Panc1 (cell line): ENCODE results near the gene SETD2. TPM values are rescaled to one million over a fixed set of nuclear protein-coding genes. Genes with fewer than 3 reads are reported as not detected.
A peak's percentile ranks its signal among the peaks of the same experiment; 100 is the strongest.

Experiments used
- ATAC-seq: fragments of 200-7000 bp; cut with Tn5 transposase; 2 replicates; pipeline ENCODE4 v1.9.1; 2020; ENCODE audit warnings: mild to moderate bottlenecking, moderate library complexity
- BruUV-seq: library from RNA; stranded (reverse); fragments of 400-500 nt; replicated peaks from 2 replicates; lab custom pipeline; 2021; lab: Mats Ljungman, UMichigan
- CTCF ChIA-PET: fragments of 300-600 bp; sonication (Branson Sonifier 250); formaldehyde crosslinking; loops from one replicate; lab custom pipeline; 2022; ENCODE audit warnings: antibody characterized with exemption; lab: Charles Lee
- POLR2A ChIA-PET: fragments of 300-600 bp; sonication (Branson Sonifier 250); formaldehyde crosslinking; loops from one replicate; lab custom pipeline; 2022; ENCODE audit warnings: antibody characterized with exemption; lab: Charles Lee
- DNase-seq: peaks from one replicate; pipeline ENCODE4 v3.0.0-alpha.2; 2010; ENCODE audit warnings: low read depth, low spot score
- H3K27ac ChIP-seq: 2 replicates; pipeline ENCODE4 v1.5.1; 2011; ENCODE audit warnings: mild to moderate bottlenecking, low read length, inconsistent platforms
- H3K27me3 ChIP-seq: fragments of 200-500 bp; sonication (Bioruptor generic); 2 replicates; pipeline ENCODE4 v1.6.0; 2014; ENCODE audit warnings: low read length, inconsistent platforms; ENCODE audit not compliant: control insufficient read depth, insufficient read depth
- H3K36me3 ChIP-seq: fragments of 200-500 bp; sonication (Bioruptor generic); 2 replicates; pipeline ENCODE4 v1.5.1; 2014; ENCODE audit warnings: inconsistent platforms, mild to moderate bottlenecking, low read length, moderate library complexity; ENCODE audit not compliant: control insufficient read depth, insufficient read depth
- H3K4me1 ChIP-seq: 2 replicates; pipeline ENCODE4 v1.5.1; 2011; ENCODE audit warnings: inconsistent platforms, mild to moderate bottlenecking, low read length, moderate library complexity; ENCODE audit not compliant: control insufficient read depth, insufficient read depth
- H3K4me3 ChIP-seq, 2 experiments: 2 replicates each; pipeline ENCODE4 v1.5.1; 2011 to 2012; ENCODE audit warnings: low read depth in 2 of 2, low read length in 2 of 2, mild to moderate bottlenecking in 2 of 2, inconsistent platforms in 1 of 2, moderate library complexity in 1 of 2
- H3K9me3 ChIP-seq: fragments of 200-500 bp; sonication (Bioruptor generic); 2 replicates; pipeline ENCODE4 v1.5.1; 2014; ENCODE audit warnings: low read depth, mild to moderate bottlenecking, inconsistent platforms, low read length, moderate library complexity; ENCODE audit not compliant: control insufficient read depth, insufficient read depth
- CTCF ChIP-seq: fragments of 450-650 bp; IDR thresholded peaks from 2 replicates; pipeline ENCODE4 v1.5.1; 2017; ENCODE audit warnings: mild to moderate bottlenecking
- POLR2AphosphoS5 ChIP-seq: IDR thresholded peaks from 2 replicates; pipeline ENCODE4 v1.6.1; 2012; ENCODE audit warnings: mild to moderate bottlenecking, low read depth, low read length, moderate library complexity
- REST ChIP-seq, 2 experiments: IDR thresholded peaks; 2 replicates each; pipeline ENCODE4 v1.6.1; 2011 to 2012; ENCODE audit warnings: low read depth in 2 of 2, control low read depth in 1 of 2, low read length in 1 of 2, mild to moderate bottlenecking in 1 of 2, moderate library complexity in 1 of 2; ENCODE audit not compliant: insufficient read depth in 1 of 2
- SIN3A ChIP-seq: IDR thresholded peaks from 2 replicates; pipeline ENCODE4 v1.6.1; 2012; ENCODE audit warnings: low read depth, mild to moderate bottlenecking, low read length, moderate library complexity, borderline replicate concordance; ENCODE audit not compliant: insufficient read depth
- TCF7L2 ChIP-seq: IDR thresholded peaks from 2 replicates; pipeline ENCODE4 v1.6.1; 2011; ENCODE audit warnings: mild to moderate bottlenecking, low read depth, low read length, inconsistent platforms
- in situ Hi-C: cut with HindIII; loops from 2 replicates; pipeline ENCODE4 v1.10.0; 2016; ENCODE audit warnings: low sequenced_read_pairs, low pct_unique_long_range_greater_than_20kb
- intact Hi-C: fragments of 100-400 bp; cut with micrococcal nuclease; formaldehyde crosslinking; loops from one replicate; pipeline ENCODE4 v1.10.0; 2022; ENCODE audit not compliant: unreplicated experiment
- total RNA-seq: library from RNA; stranded (reverse); gene quantifications from one replicate; pipeline ENCODE4 v1.2.1, GENCODE V29; 2021; ENCODE audit not compliant: unreplicated experiment

SETD2 gene
- total RNA-seq, 1 experiment from 2014 or later, result 32.6 TPM

- no TSS peak for BruUV-seq
- Histone ChIP-seq H3K9me3 (no peaks in the 10 kb centered on the region), H3K4me1 (peaks cover 9% of the 10 kb centered on the region), H3K4me3 (no peak overlapping the region), H3K27ac (peak overlapping the region; percentile 89), H3K36me3 (peaks cover 3% of the 10 kb centered on the region), H3K27me3 (no peaks in the 10 kb centered on the region)
- DNase-seq (no peak), ATAC-seq (no peak)
- TF ChIP-seq TCF7L2 (no peak), SIN3A (no peak)
- intact Hi-C loops, result no loop called here
- ChIA-PET POLR2A (no interaction called here), CTCF (no interaction called here)
- in situ Hi-C loops, result no loop called here
Measured at GRCh38 chr3:46978381-46978780, 185.5 kb downstream of the SETD2 start.

DNA sequence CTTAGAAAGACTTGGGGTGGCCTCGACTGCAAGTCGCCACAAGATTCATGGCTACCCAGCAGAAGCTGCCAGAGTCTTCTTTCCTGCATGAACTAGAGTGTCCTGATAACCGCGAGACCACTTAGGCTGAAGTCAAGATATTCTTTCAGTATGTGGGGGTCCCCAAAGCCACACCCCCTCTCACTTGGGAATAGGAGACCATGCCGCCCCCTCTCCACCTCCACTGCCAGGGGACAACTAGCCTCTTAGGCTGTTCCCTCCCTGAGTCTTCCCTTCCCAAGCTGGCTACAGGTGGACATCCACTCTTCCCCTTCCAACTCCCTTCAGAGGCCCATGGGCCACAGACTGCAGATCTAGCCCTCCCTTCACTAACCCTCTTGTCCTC is 186.1 kb downstream of the SETD2 start:
- Histone ChIP-seq H3K4me1 (peaks cover 9% of the 10 kb centered on the region), H3K27me3 (no peaks in the 10 kb centered on the region), H3K4me3 (no peak overlapping the region), H3K9me3 (no peaks in the 10 kb centered on the region), H3K36me3 (peaks cover 3% of the 10 kb centered on the region), H3K27ac (peak overlapping the region; percentile 86)
- in situ Hi-C loops (no loop called here), intact Hi-C loops (no loop called here)
- ChIA-PET CTCF (no interaction called here), POLR2A (no interaction called here)
- no peak for ATAC-seq
- BruUV-seq, result no TSS peak
- no peak for DNase-seq
- TF ChIP-seq REST (IDR thresholded peaks at IDR 0.05; ENCODE audit: insufficient read depth in 1 of 2, low read depth in 2 of 2, low read length in 1 of 2) (no peak), POLR2AphosphoS5 (no peak), SIN3A (no peak), CTCF (no peak), TCF7L2 (no peak)

DNA sequence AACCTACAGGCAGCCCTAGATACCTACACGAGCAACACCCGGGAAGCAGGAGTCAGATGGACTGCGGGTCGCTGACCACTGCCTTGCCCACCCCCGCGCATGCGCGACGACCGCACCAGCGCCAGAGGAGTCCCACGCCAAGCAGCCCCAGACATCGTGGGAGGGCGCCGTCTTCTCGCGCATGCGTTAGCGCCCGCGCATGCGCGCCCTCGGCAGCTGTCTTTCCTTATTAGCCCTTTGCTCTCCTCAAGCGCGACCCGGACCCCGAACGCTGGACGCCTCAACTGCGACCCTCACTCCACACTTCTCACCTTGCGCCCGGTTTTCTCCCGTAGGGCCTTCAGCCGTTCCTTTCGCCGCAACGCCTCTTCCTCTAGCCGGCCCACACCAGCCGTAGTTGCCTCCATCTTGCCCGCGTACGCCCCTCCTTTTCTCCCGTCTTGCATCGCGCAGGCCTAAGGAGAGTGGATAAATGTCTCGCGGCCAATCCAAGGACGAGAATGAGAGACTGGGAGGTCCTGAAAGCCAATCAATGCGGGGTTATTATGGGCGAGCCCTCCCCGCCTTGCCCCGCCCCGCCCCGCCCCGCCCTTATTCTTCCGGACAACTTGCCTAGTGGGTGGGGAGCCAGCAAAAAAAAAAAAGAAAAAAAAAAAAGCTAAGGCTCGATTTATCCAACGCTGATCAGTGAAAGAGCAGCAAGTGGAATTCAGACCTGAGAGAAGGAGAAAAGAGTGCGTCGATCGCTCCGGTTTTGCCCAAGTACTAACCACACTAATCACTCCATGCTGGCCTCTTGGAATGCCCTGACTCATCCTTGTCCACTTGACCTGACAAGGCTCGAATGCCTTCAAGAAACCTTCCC is 187.4 kb downstream of the SETD2 start, which contains the start of gene CCDC12:
Gene CCDC12 (minus strand): TSS at position 420 of the 865 bp plus-strand sequence. CDS start 13 bp downstream, at position 407.
- intact Hi-C loops, result no loop called here
- ChIA-PET CTCF (interaction anchor here (0.6 kb wide), 2 partner anchors 313 to 481 kb away, joined by 4 to 9 read pairs; no protein-coding TSS in a partner anchor), POLR2A (interaction anchor here (0.5 to 0.7 kb wide), 7 partner anchors 10 to 1113 kb away, joined by 3 to 9 read pairs (median 5); no protein-coding TSS in a partner anchor)
- peak within 1 kb of the TSS; percentile 90 for H3K27ac ChIP-seq
- TF ChIP-seq SIN3A, result no peak; the same call in 1 of the 2 replicates
- TF ChIP-seq TCF7L2, result no peak
- peak; percentile 78 for TF ChIP-seq POLR2AphosphoS5
- in situ Hi-C loops, result no loop called here
- DNase-seq (peak; percentile 88), ATAC-seq (peak; percentile 92)
- H3K27me3 ChIP-seq, result no peaks in the 10 kb centered on the region
- H3K4me3 ChIP-seq, result peak within 1 kb of the TSS; percentile 84 to 90
- H3K4me1 ChIP-seq, result peaks cover 10% of the 10 kb centered on the region
- H3K9me3 ChIP-seq, result no peaks in the 10 kb centered on the region
- peaks cover 3% of the 10 kb centered on the region for H3K36me3 ChIP-seq
- BruUV-seq, result no TSS peak
